22Rv1 (cell line): ENCODE data around the gene CACNA1A.

Experiments
- CTCF ChIP-seq: fragments of 450-650 bp; IDR thresholded peaks from 2 replicates; pipeline ENCODE4 v1.5.1; 2017; ENCODE audit warnings: mild to moderate bottlenecking
- ZFX ChIP-seq: fragments of 450-650 bp; IDR thresholded peaks from 2 replicates; pipeline ENCODE4 v1.6.1; 2017; ENCODE audit warnings: antibody characterized with exemption, borderline replicate concordance

- TF ChIP-seq ZFX (no peak), CTCF (no peak)
Measured at GRCh38 chr19:13553880-13554400, 47.7 kb upstream of the CACNA1A start.
